ENCODE data around the gene SNRPN.

GRCh38 chr15:25019434-25019833, 64.6 kb downstream of the SNRPN start:
- no peak for TF ChIP-seq POLR2A (IDR thresholded peaks at IDR 0.05)
- TF ChIP-seq CTCF (IDR thresholded peaks at IDR 0.05) = no peak
- TF ChIP-seq EP300 (IDR thresholded peaks at IDR 0.05) = no peak
